RPMI8226 (cell line): ENCODE measurements around the gene FAM9A.
"Not testable (repeated sequence)": the region's sequence is repeated elsewhere in the genome, so short reads cannot be mapped to it uniquely, and the experiment has no call there.

Source experiments
- DNase-seq: peaks from one replicate; pipeline ENCODE4 v3.0.0-alpha.2; 2015

FAM9A gene

GRCh38 chrX:8800351-8800750, 832 bp downstream of the FAM9A start:
- not testable (repeated sequence) for DNase-seq

- not testable (repeated sequence) for DNase-seq
Measured at GRCh38 chrX:8799281-8799680, 1.9 kb downstream of the FAM9A start.

DNA sequence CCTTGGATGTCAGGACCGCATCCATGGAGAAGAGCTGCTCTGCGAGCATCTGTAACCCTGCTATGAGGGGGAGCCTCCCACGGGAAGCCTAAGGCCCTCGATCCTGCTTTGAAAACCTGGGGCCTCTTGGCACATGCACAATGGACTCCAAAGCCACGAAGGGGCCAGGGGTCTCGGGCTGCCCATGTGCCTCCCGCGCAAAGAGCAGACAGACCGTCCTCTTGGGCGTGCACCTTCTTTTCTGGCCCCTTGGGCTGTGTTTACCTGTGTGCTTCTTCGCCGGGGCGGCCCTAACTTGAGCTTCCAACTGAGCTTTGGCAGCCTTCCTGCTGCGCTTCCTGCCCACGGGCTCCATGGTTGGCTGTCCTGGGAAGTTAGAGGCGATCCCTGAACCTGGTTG, 2.5 kb downstream of the FAM9A start:
- DNase-seq, result not testable (repeated sequence)

GRCh38 chrX:8787119-8787518, 14.1 kb downstream of the FAM9A start:
- DNase-seq, result not testable (repeated sequence)

DNA sequence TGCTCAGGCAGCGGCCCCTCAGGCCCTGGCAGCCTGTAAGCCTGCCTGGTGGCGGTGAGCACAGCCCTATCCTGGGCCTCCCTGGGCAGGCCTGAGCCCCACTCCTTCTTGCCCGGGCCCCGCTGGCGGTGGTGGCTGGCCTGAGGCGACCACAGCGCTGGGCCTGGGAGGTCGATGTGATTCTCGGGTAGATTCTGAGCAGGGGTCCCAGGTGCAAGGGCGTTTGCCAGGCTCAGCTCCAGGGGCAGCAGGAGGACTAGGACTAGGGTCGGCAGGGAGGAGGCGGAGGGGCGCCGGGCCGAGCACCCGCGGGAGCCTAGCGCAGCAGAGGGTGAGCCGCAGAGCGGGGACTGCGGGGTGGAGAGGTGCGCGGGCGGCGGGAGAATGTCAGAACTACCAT, 17.0 kb downstream of the FAM9A start:
- no peak for DNase-seq

GRCh38 chrX:8783714-8784098, 17.5 kb downstream of the FAM9A start:
- DNase-seq, result no peak

GRCh38 chrX:8783097-8783713, 18.0 kb downstream of the FAM9A start:
- peak; percentile 45 for DNase-seq

DNA sequence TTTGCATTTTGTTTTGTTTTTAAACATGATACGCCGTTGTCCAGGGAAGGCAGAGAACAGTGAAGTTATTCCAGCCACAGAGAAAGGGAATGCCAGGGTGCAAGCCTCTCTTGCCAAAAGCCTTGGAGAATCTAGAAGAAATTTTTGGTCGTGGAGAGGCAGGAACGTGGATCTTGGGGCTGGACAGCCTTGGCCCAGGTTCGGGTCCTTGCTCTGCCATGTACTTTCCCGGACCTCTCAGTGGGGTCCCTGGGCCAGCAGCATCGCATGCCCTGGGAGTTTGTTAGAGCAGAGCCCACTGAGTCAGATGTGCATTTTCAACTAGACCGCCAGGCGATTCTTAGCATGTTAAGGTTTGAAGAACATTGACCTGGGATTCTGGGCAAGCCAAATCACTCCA, 18.6 kb downstream of the FAM9A start:
- no peak for DNase-seq

DNA sequence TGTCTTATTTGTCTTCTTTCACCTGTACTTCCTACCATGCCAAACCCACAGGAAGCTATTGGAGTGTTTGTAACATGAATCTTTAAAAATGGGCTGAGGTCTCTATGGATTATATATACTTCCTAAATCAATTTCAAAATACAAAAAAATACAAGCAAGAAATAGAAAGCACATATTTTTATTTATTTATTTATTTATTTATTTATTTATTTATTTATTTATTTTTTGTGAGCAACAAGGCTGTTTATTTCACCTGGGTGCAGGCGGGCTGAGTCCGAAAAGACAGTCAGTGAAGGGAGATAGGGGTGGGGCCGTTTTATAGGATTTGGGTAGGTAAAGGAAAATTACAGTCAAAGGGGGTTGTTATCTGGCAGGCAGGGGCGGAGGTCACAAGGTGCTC, 19.3 kb downstream of the FAM9A start:
- not testable (repeated sequence) for DNase-seq

- no peak for DNase-seq
Measured at GRCh38 chrX:8773117-8773516, 28.1 kb downstream of the FAM9A start.

GRCh38 chrX:8760021-8760420, 41.2 kb downstream of the FAM9A start:
- no peak for DNase-seq

DNA sequence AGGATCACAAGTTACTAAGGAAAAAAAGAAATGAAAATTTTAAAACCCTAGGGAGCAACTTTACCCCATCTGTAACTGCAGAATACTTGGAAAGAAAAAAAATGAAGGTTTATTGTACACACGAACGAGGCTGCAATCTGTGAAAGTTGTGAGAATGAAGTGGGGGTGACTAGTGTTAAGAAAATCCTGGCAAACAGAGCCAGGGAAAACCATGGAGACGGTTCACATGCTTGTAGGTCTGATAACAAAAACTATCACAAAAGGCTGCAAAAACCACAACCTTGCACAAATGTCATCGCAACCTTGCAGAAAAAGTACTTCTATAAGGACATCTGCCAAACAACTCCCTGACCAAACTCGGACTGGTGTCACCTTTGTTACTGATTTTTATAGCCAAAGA, 42.5 kb downstream of the FAM9A start:
- DNase-seq, result not testable (repeated sequence)

DNA sequence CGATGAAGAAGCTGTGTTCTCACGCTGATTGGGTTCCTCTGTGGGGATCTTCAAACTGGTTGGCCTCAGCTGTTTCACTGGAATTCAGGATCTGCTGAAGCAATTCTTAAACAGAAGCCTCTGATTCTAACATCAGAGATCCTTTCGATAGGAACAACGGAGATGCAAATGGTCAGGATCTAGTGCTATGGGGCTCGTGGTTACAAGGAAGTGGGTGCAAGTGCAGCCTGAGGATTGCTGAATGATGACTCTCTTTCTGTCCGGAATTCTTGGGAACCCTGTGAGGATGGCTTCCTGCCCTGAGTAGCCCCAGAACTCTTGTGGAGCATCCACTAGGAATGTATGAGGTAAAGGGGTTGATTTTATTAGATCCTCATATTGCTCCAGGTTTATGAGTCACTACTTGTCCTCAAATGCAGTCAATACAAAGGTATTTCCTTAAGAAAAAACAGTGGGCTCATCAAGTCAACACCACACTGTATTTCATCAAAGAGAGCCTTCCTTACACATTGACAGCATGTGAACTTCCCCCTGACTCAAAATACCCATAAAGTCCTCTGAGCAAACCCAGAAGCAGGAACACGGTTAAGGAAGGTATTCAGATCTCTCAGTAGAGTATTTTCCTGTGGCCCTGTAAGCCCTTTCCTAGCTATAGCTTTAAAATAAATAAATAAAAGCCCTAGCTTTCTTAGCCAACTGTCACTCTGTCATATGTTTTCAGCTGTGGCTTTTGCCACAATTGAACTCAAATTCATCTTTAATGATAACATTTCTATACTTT, 43.4 kb downstream of the FAM9A start:
- not testable (repeated sequence) for DNase-seq

- DNase-seq, result no peak
Measured at GRCh38 chrX:8755813-8756212, 45.4 kb downstream of the FAM9A start.

GRCh38 chrX:8755116-8755515, 46.1 kb downstream of the FAM9A start:
- DNase-seq, result no peak

- no peak for DNase-seq
Measured at GRCh38 chrX:8749697-8750096, 51.5 kb downstream of the FAM9A start.

DNA sequence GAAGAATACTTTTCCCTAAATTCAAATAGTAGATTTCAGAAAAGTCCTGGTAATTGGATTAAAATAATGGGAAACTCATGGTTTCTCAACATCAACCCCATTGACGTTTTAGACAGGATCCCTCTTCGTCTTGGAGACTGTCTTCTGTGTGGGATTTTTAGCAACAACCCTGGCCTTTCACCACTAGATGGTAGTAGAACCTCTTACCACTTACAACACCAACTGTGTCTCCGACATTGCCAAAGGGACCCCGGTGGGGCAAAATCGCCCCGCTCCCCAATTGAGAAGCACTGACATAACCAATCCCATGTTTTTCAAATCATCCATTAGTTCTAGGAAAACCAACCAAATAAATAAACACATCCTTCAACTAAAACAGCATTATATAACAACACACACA, 52.3 kb downstream of the FAM9A start:
- peak; percentile 29 for DNase-seq

DNA sequence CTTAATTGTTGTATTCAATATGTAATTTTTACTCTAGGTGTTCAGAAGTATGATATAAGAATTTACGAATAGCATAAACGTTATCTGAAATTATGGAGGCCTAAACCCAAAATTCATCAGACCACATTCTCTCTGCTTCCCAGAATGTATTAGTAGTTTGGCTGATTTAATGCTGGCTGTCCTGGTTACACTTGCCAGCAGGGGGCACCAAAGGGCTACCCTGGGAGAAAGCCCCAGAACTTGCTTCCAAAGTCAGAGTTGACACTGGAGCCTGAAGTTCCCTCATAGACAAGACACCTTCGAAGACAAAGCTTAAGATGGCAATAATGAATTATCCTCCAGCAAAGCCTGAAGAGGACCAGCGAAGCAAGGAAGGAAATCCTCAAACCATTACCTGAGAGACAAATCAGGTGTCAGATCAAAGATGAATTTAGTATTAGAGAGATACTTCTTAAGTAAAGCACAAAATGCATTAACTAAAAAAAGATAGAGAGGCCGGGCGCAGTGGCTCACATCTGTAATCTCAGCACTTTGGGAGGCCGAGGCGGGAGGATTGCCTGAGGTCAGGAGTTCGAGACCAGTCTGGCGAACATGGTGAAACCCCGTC, 58.0 kb downstream of the FAM9A start:
- DNase-seq, result peak; percentile 61

DNA sequence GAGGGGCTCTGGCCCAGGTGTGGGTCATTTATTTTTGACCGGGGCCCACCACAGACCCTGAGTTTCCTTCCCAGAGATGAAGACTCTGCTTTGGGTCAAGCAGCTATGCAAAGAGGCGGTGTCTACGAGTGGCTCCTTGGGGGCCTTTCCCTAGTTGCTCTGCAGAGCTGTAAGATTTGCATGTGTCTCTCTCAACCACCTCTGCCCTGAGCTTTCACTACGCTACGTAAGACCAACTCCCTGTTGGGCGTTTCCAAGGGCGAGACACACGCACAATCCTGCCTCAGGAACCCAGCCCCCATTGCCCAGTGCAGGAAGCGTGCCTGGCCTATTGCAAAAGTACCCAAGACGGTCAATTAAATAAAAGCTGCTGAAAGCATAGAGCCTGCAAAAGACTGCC, 59.2 kb downstream of the FAM9A start:
- DNase-seq, result no peak
